Loucy (cell line): Measurements from ENCODE around the gene SELENON.
A peak's percentile ranks its signal among the peaks of the same experiment; 100 is the strongest.

ENCODE experiments used
- H2AFZ ChIP-seq: fragments of 200-600 bp; sonication (generic); 2 replicates; pipeline ENCODE4 v1.6.0; 2016; ENCODE audit warnings: antibody characterized with exemption, mild to moderate bottlenecking, low read length, moderate library complexity
- H3F3A ChIP-seq: fragments of 200-600 bp; 2 replicates; pipeline ENCODE4 v1.6.0; 2016; ENCODE audit warnings: antibody characterized with exemption, low read depth, mild to moderate bottlenecking
- H3K27me3 ChIP-seq: fragments of 200-600 bp; sonication (generic); 2 replicates; pipeline ENCODE4 v1.6.1; 2014; ENCODE audit warnings: low read length, mild to moderate bottlenecking; ENCODE audit not compliant: insufficient read depth, poor library complexity, severe bottlenecking
- H3K36me3 ChIP-seq: fragments of 200-600 bp; sonication (generic); 2 replicates; pipeline ENCODE4 v1.6.1; 2016; ENCODE audit warnings: low read length; ENCODE audit not compliant: insufficient read depth
- H3K4me1 ChIP-seq: fragments of 200-600 bp; sonication (generic); 2 replicates; pipeline ENCODE4 v1.5.1; 2014; ENCODE audit warnings: low read length, mild to moderate bottlenecking; ENCODE audit not compliant: insufficient read depth, poor library complexity, severe bottlenecking
- H3K4me2 ChIP-seq: fragments of 200-600 bp; sonication (generic); 2 replicates; pipeline ENCODE4 v1.6.0; 2014; ENCODE audit warnings: antibody characterized with exemption, low read length, low read depth, mild to moderate bottlenecking; ENCODE audit not compliant: poor library complexity, severe bottlenecking
- H3K4me3 ChIP-seq: fragments of 200-600 bp; sonication (generic); 2 replicates; pipeline ENCODE4 v1.5.1; 2014; ENCODE audit warnings: low read length, mild to moderate bottlenecking, mixed read lengths; ENCODE audit not compliant: poor library complexity, severe bottlenecking
- H3K79me2 ChIP-seq: fragments of 200-600 bp; sonication (generic); 2 replicates; pipeline ENCODE4 v1.6.1; 2014; ENCODE audit warnings: low read length; ENCODE audit not compliant: insufficient read depth
- H3K9ac ChIP-seq: fragments of 200-600 bp; sonication (generic); 2 replicates; pipeline ENCODE4 v1.6.0; 2014; ENCODE audit warnings: mild to moderate bottlenecking, low read depth, low read length, moderate library complexity; ENCODE audit not compliant: poor library complexity, severe bottlenecking
- H3K9me2 ChIP-seq: fragments of 200-600 bp; sonication (generic); replicated peaks from 2 replicates; pipeline ENCODE4 v1.6.1; 2016; ENCODE audit warnings: low read depth, low read length, mixed read lengths
- H3K9me3 ChIP-seq: fragments of 200-600 bp; sonication (generic); 2 replicates; pipeline ENCODE4 v1.6.1; 2014; ENCODE audit warnings: mild to moderate bottlenecking, antibody characterized with exemption, low read length, low read depth; ENCODE audit not compliant: insufficient read depth
- H4K20me1 ChIP-seq: fragments of 200-600 bp; sonication (generic); 2 replicates; pipeline ENCODE4 v1.6.0; 2014; ENCODE audit warnings: antibody characterized with exemption, low read length, mild to moderate bottlenecking; ENCODE audit not compliant: insufficient read depth, poor library complexity, severe bottlenecking
- CTCF ChIP-seq: fragments of 200-600 bp; sonication (generic); conservative IDR thresholded peaks from 2 replicates; pipeline ENCODE4 v1.5.1; 2014; ENCODE audit warnings: mild to moderate bottlenecking, antibody characterized with exemption, low read length
- EZH2phosphoT487 ChIP-seq: fragments of 200-600 bp; IDR thresholded peaks from 2 replicates; pipeline ENCODE4 v1.6.1; 2018; ENCODE audit warnings: antibody characterized with exemption, mild to moderate bottlenecking, moderate library complexity, borderline replicate concordance

The SELENON gene

DNA sequence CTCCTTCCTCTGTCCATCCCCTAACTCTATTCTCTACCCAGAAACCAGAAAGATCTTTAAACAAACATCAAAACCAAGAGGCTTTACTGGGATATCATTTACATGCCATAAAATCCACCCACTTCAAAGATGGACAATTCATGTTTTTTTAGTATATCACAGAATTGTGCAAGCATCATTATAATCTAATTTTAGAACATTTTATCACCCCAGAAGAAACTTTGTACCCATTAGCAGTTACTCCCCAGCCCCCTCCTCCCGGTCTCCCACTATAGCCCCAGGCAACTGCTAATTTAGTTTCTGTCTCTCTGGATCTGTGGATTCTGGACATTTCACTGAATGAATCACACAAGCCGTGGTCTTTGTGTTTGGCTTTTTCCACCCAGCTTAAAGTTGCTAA is 4.8 kb upstream of the SELENON start:
- Histone ChIP-seq H2AFZ (no peak overlapping the region), H3K4me2 (no peak overlapping the region), H3K79me2 (no peaks in the 10 kb centered on the region), H3K36me3 (no peaks in the 10 kb centered on the region), H4K20me1 (no peaks in the 10 kb centered on the region), H3F3A (no peaks in the 10 kb centered on the region), H3K9me2 (no peaks in the 10 kb centered on the region), H3K9me3 (no peaks in the 10 kb centered on the region), H3K4me3 (no peak overlapping the region), H3K4me1 (no peaks in the 10 kb centered on the region), H3K9ac (no peak overlapping the region), H3K27me3 (no peaks in the 10 kb centered on the region)
- TF ChIP-seq CTCF (no peak), EZH2phosphoT487 (no peak)

DNA sequence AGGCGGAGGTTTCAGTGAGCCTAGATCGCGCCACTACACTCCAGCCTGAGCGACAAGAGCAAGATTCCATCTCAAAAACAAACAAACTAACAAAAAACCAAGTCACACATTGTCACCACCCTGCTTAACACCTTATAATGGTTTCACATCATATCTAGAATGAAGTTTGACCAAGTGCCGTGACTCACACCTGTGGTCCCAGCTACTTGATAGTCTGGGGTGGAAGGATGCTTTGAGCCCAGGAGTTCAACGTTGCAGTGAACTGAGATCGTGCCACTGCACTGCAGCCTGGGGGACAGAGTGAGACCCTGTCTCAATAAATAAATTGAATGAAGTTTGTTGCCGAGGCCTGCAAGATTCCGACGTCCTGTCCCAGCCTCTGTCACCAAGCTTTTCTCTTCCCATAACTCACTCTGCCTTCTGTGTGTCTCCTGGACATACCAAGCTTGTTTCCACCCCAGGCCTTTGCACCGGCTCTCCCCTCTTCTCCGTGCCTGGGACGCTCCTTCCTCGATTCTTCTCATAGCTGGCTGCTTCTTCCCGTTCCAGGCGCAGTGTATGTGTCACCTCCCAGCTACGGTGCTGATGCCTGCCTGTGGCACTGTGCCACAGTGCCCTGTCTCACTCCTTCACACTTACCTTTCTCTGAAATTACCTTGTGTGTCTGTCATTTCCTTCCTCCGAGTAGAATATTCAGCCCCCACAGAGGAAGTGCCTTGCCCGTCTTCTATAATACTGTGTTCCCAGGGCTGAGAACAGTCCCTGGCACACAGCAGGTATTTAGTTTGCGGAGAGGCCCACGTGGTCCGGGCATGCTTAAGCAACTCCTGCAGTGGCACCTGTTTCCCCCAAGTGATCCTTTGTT is 3.8 kb upstream of the SELENON start:
- Histone ChIP-seq H3K4me2 (no peak overlapping the region), H3K4me1 (no peaks in the 10 kb centered on the region), H3F3A (no peaks in the 10 kb centered on the region), H3K9ac (no peak overlapping the region), H4K20me1 (no peaks in the 10 kb centered on the region), H2AFZ (no peak overlapping the region), H3K9me3 (no peaks in the 10 kb centered on the region), H3K27me3 (peaks cover 9% of the 10 kb centered on the region), H3K36me3 (no peaks in the 10 kb centered on the region), H3K9me2 (no peaks in the 10 kb centered on the region), H3K79me2 (no peaks in the 10 kb centered on the region), H3K4me3 (no peak overlapping the region)
- no peak for TF ChIP-seq EZH2phosphoT487
- TF ChIP-seq CTCF: no peak

- H3K9ac ChIP-seq: no peak overlapping the region
- H3F3A ChIP-seq: no peaks in the 10 kb centered on the region
- TF ChIP-seq EZH2phosphoT487: no peak
- TF ChIP-seq CTCF: peak; percentile 87
- H3K4me2 ChIP-seq: no peak overlapping the region
- no peaks in the 10 kb centered on the region for H3K79me2 ChIP-seq
- H3K9me2 ChIP-seq: no peaks in the 10 kb centered on the region
- H3K36me3 ChIP-seq: no peaks in the 10 kb centered on the region
- peaks cover 11% of the 10 kb centered on the region for H3K27me3 ChIP-seq
- H3K9me3 ChIP-seq: no peaks in the 10 kb centered on the region
- H4K20me1 ChIP-seq: no peaks in the 10 kb centered on the region
- no peaks in the 10 kb centered on the region for H3K4me1 ChIP-seq
- H2AFZ ChIP-seq: no peak overlapping the region
- H3K4me3 ChIP-seq: no peak overlapping the region
Observed at GRCh38 chr1:25796811-25797458, 3.1 kb upstream of the SELENON start.
